Raji (cell line): Measurements from ENCODE around the gene IRF8.

Source experiments
- POLR2A ChIP-seq: IDR thresholded peaks from 2 replicates; pipeline ENCODE4 v1.6.1; 2011; ENCODE audit warnings: low read depth, low read length, control low read depth; ENCODE audit not compliant: insufficient read depth

The IRF8 gene

GRCh38 chr16:85901773-85902365, 2.9 kb downstream of the IRF8 start:
- TF ChIP-seq POLR2A: no peak

GRCh38 chr16:85902366-85903155, 3.6 kb downstream of the IRF8 start:
- peak; percentile 36; the same call in 1 of the 2 replicates for TF ChIP-seq POLR2A

DNA sequence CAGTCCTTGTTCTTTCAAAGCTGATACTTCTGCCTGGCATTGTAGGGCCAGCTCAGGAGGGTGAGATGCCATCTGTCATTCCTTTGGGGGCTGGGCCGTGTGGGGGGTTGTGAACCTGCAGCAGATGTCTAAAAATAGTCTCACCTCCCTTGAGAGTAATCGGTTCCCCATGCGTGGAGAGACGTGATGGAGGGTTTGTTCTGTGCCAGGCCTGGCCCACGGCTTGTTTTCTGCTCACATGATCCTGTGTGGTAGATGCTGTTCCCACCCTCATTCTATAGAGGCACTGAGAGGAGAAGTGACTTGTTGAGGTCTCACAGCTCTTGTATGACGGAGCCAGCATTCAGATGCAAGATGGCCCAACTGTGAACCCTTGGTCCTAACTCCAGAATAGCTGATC, 4.6 kb downstream of the IRF8 start:
- peak; percentile 47; the same call in 1 of the 2 replicates for TF ChIP-seq POLR2A

GRCh38 chr16:85905110-85906095, 6.4 kb downstream of the IRF8 start:
- no peak for TF ChIP-seq POLR2A

DNA sequence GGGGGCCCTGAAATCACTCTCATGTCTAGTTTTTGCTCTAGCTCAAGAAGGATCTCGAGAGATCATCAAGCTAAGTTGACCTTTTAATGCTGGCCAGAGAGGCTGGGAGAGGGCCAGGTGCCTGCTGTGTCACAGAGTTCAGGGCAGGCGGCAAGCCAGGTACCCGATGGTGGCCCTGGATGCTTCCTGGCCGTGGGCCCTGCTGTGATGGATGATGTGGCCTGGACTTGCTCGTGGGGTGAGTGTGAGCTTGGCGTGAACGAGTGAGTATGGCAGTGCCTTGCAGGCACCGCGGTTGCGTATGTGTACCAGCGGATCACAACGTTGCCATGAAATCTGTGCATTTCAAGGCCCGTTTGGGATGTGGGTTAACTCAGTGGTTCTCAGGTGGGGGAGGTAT, 7.4 kb downstream of the IRF8 start:
- TF ChIP-seq POLR2A: no peak

DNA sequence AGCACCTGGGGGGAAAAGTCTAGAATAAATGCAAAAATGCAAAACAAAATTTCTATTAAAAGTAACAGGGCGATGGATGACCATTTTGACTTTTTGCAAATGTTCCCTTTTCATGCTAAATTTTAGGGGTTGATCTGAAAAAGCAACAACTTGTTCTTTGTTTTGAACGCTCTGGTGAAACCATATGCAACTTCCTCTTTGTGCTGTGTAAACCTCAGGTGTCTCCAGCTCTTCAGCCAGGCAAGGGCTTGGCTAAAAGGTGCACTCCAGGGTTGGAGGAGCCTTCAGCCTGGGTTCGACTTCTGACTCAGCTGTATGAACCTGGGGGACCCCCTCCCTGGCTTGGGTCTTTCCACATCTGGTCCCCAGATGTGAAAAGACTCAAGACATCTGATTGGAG, 9.5 kb downstream of the IRF8 start:
- peak; percentile 32; the same call in 1 of the 2 replicates for TF ChIP-seq POLR2A

- TF ChIP-seq POLR2A: no peak
These were observed 10.1 kb downstream of the IRF8 start for GRCh38 chr16:85908889-85909589.

DNA sequence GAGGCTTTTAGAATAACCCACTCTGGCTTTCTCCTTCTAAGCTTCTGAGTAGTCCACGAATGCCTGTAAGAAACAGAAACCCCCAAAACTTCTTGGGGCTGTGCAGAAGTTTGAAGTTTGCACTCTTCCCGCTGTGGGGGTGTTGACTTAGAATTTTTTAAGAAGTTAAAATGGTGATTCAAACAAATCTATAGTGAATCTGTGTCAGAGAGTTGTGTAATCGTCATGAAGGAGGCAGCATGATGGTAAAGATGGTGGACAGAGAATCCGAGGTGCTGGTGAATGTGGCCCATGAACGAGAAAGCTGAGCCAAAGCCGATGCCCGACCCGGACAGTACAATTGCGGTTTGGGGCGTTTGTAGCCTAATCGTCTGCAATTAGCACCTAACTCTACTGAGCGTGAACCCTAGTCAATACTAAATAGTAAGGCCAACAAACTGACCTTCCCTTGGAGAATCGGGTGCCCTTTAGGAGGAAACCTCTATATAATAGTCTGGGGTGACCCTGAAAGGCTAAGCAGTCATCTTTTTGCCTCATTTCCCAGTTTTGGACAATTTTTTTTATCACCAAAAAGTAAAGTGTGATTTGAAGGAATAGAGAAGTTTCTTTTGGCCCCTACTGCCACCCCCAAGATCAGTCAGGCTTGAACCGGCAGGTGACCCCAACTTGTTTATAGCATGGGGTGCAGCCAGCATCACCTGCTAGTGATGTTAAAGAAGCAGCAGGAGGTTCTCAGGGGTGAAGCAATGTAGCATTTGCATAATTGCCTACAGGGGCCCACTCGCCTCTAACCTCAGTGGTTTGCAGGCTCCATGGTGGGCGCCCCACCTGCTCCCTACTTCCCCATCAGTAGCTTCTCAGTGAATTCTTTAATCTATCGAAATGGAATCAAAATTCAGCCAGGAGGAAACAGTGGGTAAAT, 11.2 kb downstream of the IRF8 start:
- TF ChIP-seq POLR2A: peak; percentile 31; the same call in 1 of the 2 replicates

DNA sequence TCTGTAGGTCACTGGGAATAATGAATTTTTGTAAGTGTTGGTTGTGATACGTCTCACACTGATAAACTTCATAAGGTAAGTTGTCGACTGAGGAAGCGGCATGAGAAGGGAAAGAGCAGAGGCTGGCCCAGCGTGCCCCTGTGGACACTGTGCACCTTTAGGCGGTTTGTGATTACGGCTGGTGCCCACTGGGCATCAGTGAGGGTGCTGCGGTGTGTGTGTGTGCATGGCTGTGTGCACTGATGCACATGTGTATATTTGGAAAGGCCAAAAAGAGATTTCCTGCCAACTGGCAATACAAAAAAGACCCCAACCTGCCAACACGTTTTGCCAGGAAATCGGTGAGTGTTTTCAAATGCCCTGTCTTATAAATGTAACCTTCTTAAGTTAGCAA, 11.9 kb downstream of the IRF8 start:
- no peak; the same call in 1 of the 2 replicates for TF ChIP-seq POLR2A

GRCh38 chr16:85911251-85911930, 12.4 kb downstream of the IRF8 start:
- no peak for TF ChIP-seq POLR2A

GRCh38 chr16:85912211-85912974, 13.4 kb downstream of the IRF8 start:
- TF ChIP-seq POLR2A: no peak

GRCh38 chr16:85913141-85913601, 14.2 kb downstream of the IRF8 start:
- no peak for TF ChIP-seq POLR2A
